Fibroblast of lung (primary cell): ENCODE data around the gene TSPAN1. TPM values are rescaled to one million over a fixed set of nuclear protein-coding genes. Genes with fewer than 3 reads are reported as not detected.

ENCODE experiments used
- DNase-seq, 2 donors: peaks; one replicate each; pipeline versions ENCODE4 v3.0.0 to v3.0.0-alpha.2; 2010; ENCODE audit warnings: low read depth in 2 of 2
- H2AFZ ChIP-seq: 2 replicates; pipeline ENCODE4 v1.5.1; 2012; ENCODE audit warnings: low read length, control low read depth, inconsistent platforms
- H3K27ac ChIP-seq: 2 replicates; pipeline ENCODE4 v1.5.1; 2011; ENCODE audit warnings: low read length, control low read depth; ENCODE audit not compliant: insufficient read depth
- H3K27me3 ChIP-seq: 2 replicates; pipeline ENCODE4 v1.5.1; 2011; ENCODE audit warnings: mild to moderate bottlenecking, low read length; ENCODE audit not compliant: control insufficient read depth, insufficient read depth
- H3K36me3 ChIP-seq: 2 replicates; pipeline ENCODE4 v1.5.1; 2011; ENCODE audit warnings: low read length; ENCODE audit not compliant: control insufficient read depth, insufficient read depth
- H3K4me1 ChIP-seq: 2 replicates; pipeline ENCODE4 v1.5.1; 2011; ENCODE audit warnings: low read length; ENCODE audit not compliant: control insufficient read depth, insufficient read depth; ENCODE audit errors: extremely low read depth
- H3K4me2 ChIP-seq: 2 replicates; pipeline ENCODE4 v1.5.1; 2011; ENCODE audit warnings: low read length, control low read depth; ENCODE audit not compliant: insufficient read depth; ENCODE audit errors: extremely low read depth
- H3K4me3 ChIP-seq, 4 experiments: fragments of 200-600 bp in 1 of 4; sonication (generic) in 1 of 4; replicated peaks in 1 of 4; 2 replicates each; pipeline ENCODE4 v1.5.1; 2011 to 2016; ENCODE audit warnings: low read length in 4 of 4, low read depth in 3 of 4, mild to moderate bottlenecking in 3 of 4, control low read depth in 2 of 4, inconsistent platforms in 1 of 4, mixed read lengths in 1 of 4; ENCODE audit not compliant: insufficient read depth in 1 of 4; ENCODE audit errors: control extremely low read depth in 1 of 4
- H3K79me2 ChIP-seq: 2 replicates; pipeline ENCODE4 v1.5.1; 2012; ENCODE audit warnings: mild to moderate bottlenecking, low read length, inconsistent platforms; ENCODE audit not compliant: control insufficient read depth, insufficient read depth
- H3K9ac ChIP-seq: 2 replicates; pipeline ENCODE4 v1.5.1; 2011; ENCODE audit warnings: mild to moderate bottlenecking, low read length, control low read depth; ENCODE audit not compliant: insufficient read depth
- H3K9me3 ChIP-seq: 2 replicates; pipeline ENCODE4 v1.5.1; 2012; ENCODE audit warnings: low read depth, low read length; ENCODE audit not compliant: control insufficient read depth, insufficient read depth
- H4K20me1 ChIP-seq: 2 replicates; pipeline ENCODE4 v1.5.1; 2011; ENCODE audit warnings: low read length; ENCODE audit not compliant: control insufficient read depth, insufficient read depth; ENCODE audit errors: extremely low read depth
- CTCF ChIP-seq, 2 donors: IDR thresholded peaks in 1 of 2; conservative IDR thresholded peaks in 1 of 2; 1 replicate in 1 of 2; 2 replicates in 1 of 2; pipeline ENCODE4 v1.5.1; 2011 to 2012; ENCODE audit warnings: low read length in 2 of 2, control low read depth in 1 of 2, inconsistent platforms in 1 of 2, low read depth in 1 of 2, mild to moderate bottlenecking in 1 of 2
- EZH2 ChIP-seq: IDR thresholded peaks from 2 replicates; pipeline ENCODE4 v1.5.1; 2012; ENCODE audit warnings: low read length, control low read depth, mild to moderate bottlenecking; ENCODE audit errors: missing control alignments
- polyA plus RNA-seq, 2 donors: library from polyadenylated mRNA; depleted of rRNA in 1 of 2; stranded (reverse) in 1 of 2; unstranded in 1 of 2; fragments of >200 nt; gene quantifications; 2 replicates each; pipeline ENCODE4 v1.2.1, GENCODE V29; 2011 to 2012; ENCODE audit warnings: missing spikeins in 1 of 2
- total RNA-seq: library from RNA; depleted of rRNA; stranded (reverse); fragments of >200 nt; gene quantifications from 2 replicates; pipeline ENCODE4 v1.2.1, GENCODE V29; 2014

TSPAN1 gene
- total and polyA plus RNA-seq, 2 donors (not counting 1 experiment from before 2014, with no cell fraction given): 0.17 to 0.94 TPM

- Histone ChIP-seq H3K4me3 (peak within 1 kb of the TSS; percentile 70 to 91 (median 78)), H2AFZ (peak within 1 kb of the TSS; percentile 81), H3K27me3 (no peaks in the 10 kb centered on the region), H4K20me1 (no peaks in the 10 kb centered on the region), H3K4me2 (peak within 1 kb of the TSS; percentile 99), H3K27ac (peak within 1 kb of the TSS; percentile 96), H3K79me2 (no peaks in the 10 kb centered on the region), H3K9me3 (no peaks in the 10 kb centered on the region), H3K9ac (peak within 1 kb of the TSS; percentile 90), H3K36me3 (no peaks in the 10 kb centered on the region), H3K4me1 (peaks cover 10% of the 10 kb centered on the region)
- TF ChIP-seq CTCF (conservative IDR thresholded peaks at IDR 0.05 in 1 of 2, IDR thresholded peaks at IDR 0.05 in 1 of 2; ENCODE audit: low read depth in 1 of 2, low read length in 2 of 2) (no peak), EZH2 (no peak)
- DNase-seq: peak; percentile 99
Observed at GRCh38 chr1:46132529-46133180, 42.2 kb upstream of the TSPAN1 start, which contains the start of gene PIK3R3. PIK3R3 (minus strand) TSS chr1:46132629; CDS start chr1:46131952, 677 bp downstream.

GRCh38 chr1:46133181-46133658, 41.7 kb upstream of the TSPAN1 start:
- Histone ChIP-seq H3K27me3 (no peaks in the 10 kb centered on the region), H2AFZ (peak overlapping the region; percentile 81), H3K9me3 (no peaks in the 10 kb centered on the region), H3K36me3 (no peaks in the 10 kb centered on the region), H3K4me1 (peaks cover 10% of the 10 kb centered on the region), H3K79me2 (no peaks in the 10 kb centered on the region), H4K20me1 (no peaks in the 10 kb centered on the region), H3K27ac (peak overlapping the region; percentile 96), H3K9ac (peak overlapping the region; percentile 90), H3K4me2 (peak overlapping the region; percentile 99), H3K4me3 (peak overlapping the region; percentile 58 to 80 (median 67))
- TF ChIP-seq CTCF (conservative IDR thresholded peaks at IDR 0.05 in 1 of 2, IDR thresholded peaks at IDR 0.05 in 1 of 2; ENCODE audit: low read depth in 1 of 2, low read length in 2 of 2): no peak
- TF ChIP-seq EZH2: no peak
- DNase-seq: no peak

GRCh38 chr1:46133781-46134350, 41.0 kb upstream of the TSPAN1 start:
- Histone ChIP-seq H3K4me1 (peaks cover 10% of the 10 kb centered on the region), H3K36me3 (no peaks in the 10 kb centered on the region), H3K27me3 (no peaks in the 10 kb centered on the region), H3K9me3 (no peaks in the 10 kb centered on the region), H3K9ac (no peak overlapping the region), H3K4me3 (peak overlapping the region; percentile 58 to 80 (median 67)), H3K27ac (peak overlapping the region; percentile 96), H2AFZ (no peak overlapping the region), H3K79me2 (no peaks in the 10 kb centered on the region), H4K20me1 (no peaks in the 10 kb centered on the region), H3K4me2 (peak overlapping the region; percentile 99)
- no peak for DNase-seq
- no peak for TF ChIP-seq EZH2
- no peak for TF ChIP-seq CTCF (conservative IDR thresholded peaks at IDR 0.05 in 1 of 2, IDR thresholded peaks at IDR 0.05 in 1 of 2; ENCODE audit: low read depth in 1 of 2, low read length in 2 of 2)
